ENCODE measurements around the gene GPC6.

DNA sequence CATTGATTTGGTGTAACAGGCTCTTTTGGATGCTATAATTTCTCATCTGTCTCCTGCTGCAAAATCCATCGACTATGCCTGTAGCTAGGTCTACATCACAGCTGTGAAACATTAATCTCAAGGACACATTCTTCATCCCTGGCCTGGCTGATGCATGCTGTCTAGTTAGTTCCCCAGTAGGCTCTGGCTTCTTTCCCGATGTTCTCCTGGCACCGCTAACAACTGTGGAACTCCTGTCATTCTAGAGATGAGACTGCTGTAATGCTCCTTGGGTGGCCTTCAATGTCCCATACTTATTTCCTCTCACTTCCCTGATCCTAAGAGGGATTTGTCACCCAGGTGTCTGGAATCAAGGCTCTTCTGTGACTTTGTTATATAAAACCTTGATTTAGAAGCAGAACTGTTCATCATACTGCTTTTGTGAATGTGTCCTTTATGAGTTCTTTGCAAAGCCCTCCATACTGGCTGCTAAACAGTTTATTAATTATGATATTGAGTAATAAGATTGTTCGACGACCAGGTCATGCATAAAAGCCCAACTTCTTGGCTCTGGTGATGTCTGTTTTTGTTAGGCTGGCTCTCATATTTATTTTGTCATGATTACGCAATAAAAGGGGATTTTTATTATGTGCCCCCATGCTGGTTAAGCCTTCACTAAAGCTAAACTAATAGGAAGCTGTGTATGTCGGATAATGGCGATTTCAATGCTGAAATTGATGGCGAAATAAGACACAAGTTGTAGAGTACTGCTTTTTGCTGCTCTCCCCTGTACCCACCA lies 1025.4 kb downstream of the GPC6 start:
- no peak for TF ChIP-seq CTCF (IDR thresholded peaks at IDR 0.05)
- TF ChIP-seq POLR2AphosphoS5 (IDR thresholded peaks at IDR 0.05) = no peak
